Calu3 (cell line): ENCODE measurements around the gene KLHL24. TPM values are rescaled to one million over a fixed set of nuclear protein-coding genes. Genes with fewer than 3 reads are reported as not detected.
"Not testable (repeated sequence)": the region's sequence is repeated elsewhere in the genome, so short reads cannot be mapped to it uniquely, and the experiment has no call there.

ENCODE experiments used
- BruUV-seq: library from RNA; stranded (reverse); fragments of 400-500 nt; replicated peaks from 2 replicates; lab custom pipeline; 2021; lab: Mats Ljungman, UMichigan
- CTCF ChIA-PET: fragments of 300-600 bp; sonication (Branson Sonifier 250); formaldehyde crosslinking; loops from one replicate; lab custom pipeline; 2022; ENCODE audit warnings: antibody characterized with exemption; lab: Charles Lee
- DNase-seq: peaks from one replicate; pipeline ENCODE4 v3.0.0; 2022
- H3K27ac Mint-ChIP-seq: one replicate; pipeline ENCODE4 v1.8.0; 2022; ENCODE audit warnings: mixed read lengths; ENCODE audit not compliant: unreplicated experiment
- H3K27me3 Mint-ChIP-seq: one replicate; pipeline ENCODE4 v1.8.0; 2022; ENCODE audit warnings: mixed read lengths; ENCODE audit not compliant: unreplicated experiment
- H3K36me3 Mint-ChIP-seq: one replicate; pipeline ENCODE4 v1.8.0; 2022; ENCODE audit warnings: mild to moderate bottlenecking, moderate library complexity, mixed read lengths; ENCODE audit not compliant: insufficient read depth, unreplicated experiment
- H3K4me1 Mint-ChIP-seq: one replicate; pipeline ENCODE4 v1.8.0; 2022; ENCODE audit warnings: mild to moderate bottlenecking, low read depth, mixed read lengths; ENCODE audit not compliant: unreplicated experiment
- H3K4me3 Mint-ChIP-seq: one replicate; pipeline ENCODE4 v1.8.0; 2022; ENCODE audit warnings: mild to moderate bottlenecking, low read depth, moderate library complexity, mixed read lengths; ENCODE audit not compliant: unreplicated experiment
- H3K9me3 Mint-ChIP-seq: one replicate; pipeline ENCODE4 v1.8.0; 2022; ENCODE audit warnings: low read depth, mixed read lengths; ENCODE audit not compliant: unreplicated experiment
- intact Hi-C: fragments of 100-400 bp; cut with micrococcal nuclease; formaldehyde crosslinking; loops from one replicate; pipeline ENCODE4 v1.10.0; 2022; ENCODE audit not compliant: unreplicated experiment
- total RNA-seq: library from RNA; stranded (reverse); gene quantifications from 2 replicates; pipeline ENCODE4 v1.2.3, GENCODE V29; 2022
- TF ChIP-seq, protein P1 (sequence below): fragments of 200-600 bp; IDR thresholded peaks from one replicate; pipeline ENCODE4 v1.8.0; 2022; ENCODE audit warnings: antibody characterized with exemption; ENCODE audit not compliant: unreplicated experiment

Gene KLHL24
- total RNA-seq, 1 experiment from 2014 or later: 42.7 TPM

DNA sequence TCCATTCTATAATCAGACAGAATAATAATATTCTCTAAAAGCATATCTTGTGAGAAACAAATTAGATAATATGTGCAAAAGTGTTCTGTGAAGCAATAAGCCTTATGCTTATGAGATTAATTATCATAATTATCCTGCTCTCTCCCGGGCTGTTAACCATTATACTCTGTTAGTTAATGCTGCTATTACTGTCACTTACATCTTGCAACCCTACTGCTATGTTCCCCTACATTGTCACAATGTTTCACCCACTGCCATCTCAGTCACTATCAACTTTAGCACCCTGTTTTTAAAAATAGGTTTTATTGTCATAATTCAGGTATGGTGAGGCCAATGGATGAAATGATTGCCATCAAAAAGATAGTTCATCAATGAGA, 15.2 kb upstream of the KLHL24 start:
- Mint-ChIP-seq H3K9me3 (no peaks in the 10 kb centered on the region), H3K4me3 (no peak overlapping the region), H3K36me3 (no peaks in the 10 kb centered on the region), H3K4me1 (no peaks in the 10 kb centered on the region), H3K27me3 (peaks cover 59% of the 10 kb centered on the region), H3K27ac (no peak overlapping the region)
- no peak for DNase-seq
- BruUV-seq: no TSS peak
- TF ChIP-seq, protein P1, sequence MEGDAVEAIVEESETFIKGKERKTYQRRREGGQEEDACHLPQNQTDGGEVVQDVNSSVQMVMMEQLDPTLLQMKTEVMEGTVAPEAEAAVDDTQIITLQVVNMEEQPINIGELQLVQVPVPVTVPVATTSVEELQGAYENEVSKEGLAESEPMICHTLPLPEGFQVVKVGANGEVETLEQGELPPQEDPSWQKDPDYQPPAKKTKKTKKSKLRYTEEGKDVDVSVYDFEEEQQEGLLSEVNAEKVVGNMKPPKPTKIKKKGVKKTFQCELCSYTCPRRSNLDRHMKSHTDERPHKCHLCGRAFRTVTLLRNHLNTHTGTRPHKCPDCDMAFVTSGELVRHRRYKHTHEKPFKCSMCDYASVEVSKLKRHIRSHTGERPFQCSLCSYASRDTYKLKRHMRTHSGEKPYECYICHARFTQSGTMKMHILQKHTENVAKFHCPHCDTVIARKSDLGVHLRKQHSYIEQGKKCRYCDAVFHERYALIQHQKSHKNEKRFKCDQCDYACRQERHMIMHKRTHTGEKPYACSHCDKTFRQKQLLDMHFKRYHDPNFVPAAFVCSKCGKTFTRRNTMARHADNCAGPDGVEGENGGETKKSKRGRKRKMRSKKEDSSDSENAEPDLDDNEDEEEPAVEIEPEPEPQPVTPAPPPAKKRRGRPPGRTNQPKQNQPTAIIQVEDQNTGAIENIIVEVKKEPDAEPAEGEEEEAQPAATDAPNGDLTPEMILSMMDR: no peak
- CTCF ChIA-PET: no interaction called here
- intact Hi-C loops: no loop called here

GRCh38 chr3:183622473-183622872, 12.9 kb upstream of the KLHL24 start:
- BruUV-seq, H3K4me3 Mint-ChIP-seq, H3K27ac Mint-ChIP-seq, DNase-seq, H3K36me3 Mint-ChIP-seq, intact Hi-C loops, H3K4me1 Mint-ChIP-seq, H3K9me3 Mint-ChIP-seq: not testable (repeated sequence)
- CTCF ChIA-PET: interaction anchor here (0.6 to 0.7 kb wide), 2 partner anchors 11 to 20 kb away, joined by 3 to 7 read pairs; no protein-coding TSS in a partner anchor
- H3K27me3 Mint-ChIP-seq: peaks cover 42% of the 10 kb centered on the region

DNA sequence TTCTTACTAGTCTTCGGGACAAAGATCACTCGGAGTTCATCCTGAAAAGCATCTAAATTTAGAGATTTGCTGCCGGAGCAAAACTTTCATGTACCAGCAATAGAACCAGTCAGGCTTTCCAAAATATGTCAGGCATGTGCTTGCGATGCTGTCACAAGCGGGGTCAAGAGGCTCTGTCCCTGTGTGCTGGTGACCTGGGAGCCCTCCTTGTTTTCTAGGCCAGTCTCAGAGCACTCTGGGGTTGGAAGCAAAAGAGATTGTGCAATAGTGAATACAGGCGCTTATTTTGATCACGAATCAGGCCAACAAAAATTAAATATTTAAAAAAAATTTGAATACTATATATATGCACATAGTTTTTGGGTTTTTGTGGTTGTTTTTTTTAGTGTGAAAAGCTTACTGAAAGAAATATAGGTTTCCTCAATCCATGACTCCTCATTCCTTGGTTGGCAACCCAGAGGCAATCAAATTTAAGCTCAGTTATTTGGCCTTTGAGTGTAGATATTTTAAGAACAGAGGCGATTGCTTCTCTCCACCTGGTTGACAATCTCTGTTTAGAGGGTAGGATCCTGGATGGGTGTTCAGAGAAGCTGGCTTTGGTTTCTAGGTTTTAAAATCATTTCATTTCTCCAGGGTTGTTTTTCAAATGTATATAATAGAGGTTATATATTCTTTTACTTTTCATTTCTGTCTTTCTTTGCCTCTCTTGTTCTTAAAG, 8.4 kb upstream of the KLHL24 start:
- BruUV-seq: no TSS peak
- no peak overlapping the region for H3K27ac Mint-ChIP-seq

DNA sequence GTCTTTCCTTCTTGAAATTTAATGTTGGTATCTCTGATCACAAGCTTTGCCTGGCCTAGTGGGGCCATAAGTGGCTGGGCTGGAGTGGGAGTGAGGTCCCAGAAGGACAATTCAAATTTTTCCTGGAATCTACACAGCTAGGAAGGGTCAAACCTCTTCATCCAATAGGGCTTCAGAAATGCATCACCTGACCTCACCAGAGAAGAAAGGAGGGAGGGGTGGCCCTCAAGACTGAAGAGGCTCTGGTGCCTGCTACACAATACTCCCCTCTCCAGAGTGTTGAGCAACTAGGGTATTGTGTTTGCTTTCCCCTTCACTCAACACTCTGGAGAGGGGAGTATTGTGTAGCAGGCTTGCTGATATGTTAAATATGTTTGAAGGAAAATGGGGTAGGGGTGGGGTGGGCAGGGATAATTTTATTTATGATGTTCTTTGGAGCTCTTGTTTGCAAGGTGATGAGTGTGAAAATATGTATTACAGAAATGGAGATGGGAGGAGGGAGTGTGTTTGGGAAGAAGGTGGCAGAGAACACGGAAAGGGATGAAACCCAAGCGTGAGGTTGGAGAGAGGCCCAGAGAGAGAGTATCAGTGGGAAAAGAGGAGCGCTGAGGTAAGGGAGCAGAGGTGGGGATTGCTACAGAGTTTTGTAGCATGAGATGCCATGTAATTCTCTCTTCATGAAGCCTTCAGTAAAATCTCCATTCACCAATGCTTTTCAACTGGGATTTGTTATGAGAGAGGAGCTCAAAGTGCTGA, 5.7 kb upstream of the KLHL24 start:
- H3K27ac Mint-ChIP-seq: no peak overlapping the region
- TF ChIP-seq, protein P1: no peak
- no peaks in the 10 kb centered on the region for H3K9me3 Mint-ChIP-seq
- no peak for DNase-seq
- intact Hi-C loops: loop anchor here (10.0 kb wide), 1 partner anchor 135 kb away; no protein-coding TSS in a partner anchor
- peaks cover 20% of the 10 kb centered on the region for H3K27me3 Mint-ChIP-seq
- BruUV-seq: no TSS peak
- CTCF ChIA-PET: interaction anchor here (1.3 kb wide), 1 partner anchor 11 kb away, joined by 3 read pairs; no protein-coding TSS in a partner anchor
- no peak overlapping the region for H3K4me3 Mint-ChIP-seq
- H3K4me1 Mint-ChIP-seq: no peaks in the 10 kb centered on the region
- peaks cover 11% of the 10 kb centered on the region for H3K36me3 Mint-ChIP-seq

More for the DNA sequence above, 8.4 kb upstream of the KLHL24 start:
- peaks cover 5% of the 10 kb centered on the region for H3K36me3 Mint-ChIP-seq
- H3K27me3 Mint-ChIP-seq: peaks cover 43% of the 10 kb centered on the region
- H3K4me1 Mint-ChIP-seq: no peaks in the 10 kb centered on the region
- CTCF ChIA-PET: interaction anchor here (0.7 kb wide), 1 partner anchor 396 kb away, joined by 3 read pairs; no protein-coding TSS in a partner anchor
- no peak overlapping the region for H3K4me3 Mint-ChIP-seq
- TF ChIP-seq, protein P1: no peak
- no peaks in the 10 kb centered on the region for H3K9me3 Mint-ChIP-seq
- intact Hi-C loops: no loop called here
- no peak for DNase-seq
